ENCODE results near the gene EXOC1L. TPM values are rescaled to one million over a fixed set of nuclear protein-coding genes. Genes with fewer than 3 reads are reported as not detected.

EXOC1L gene
- total RNA-seq, result not detected in 2 replicates

DNA sequence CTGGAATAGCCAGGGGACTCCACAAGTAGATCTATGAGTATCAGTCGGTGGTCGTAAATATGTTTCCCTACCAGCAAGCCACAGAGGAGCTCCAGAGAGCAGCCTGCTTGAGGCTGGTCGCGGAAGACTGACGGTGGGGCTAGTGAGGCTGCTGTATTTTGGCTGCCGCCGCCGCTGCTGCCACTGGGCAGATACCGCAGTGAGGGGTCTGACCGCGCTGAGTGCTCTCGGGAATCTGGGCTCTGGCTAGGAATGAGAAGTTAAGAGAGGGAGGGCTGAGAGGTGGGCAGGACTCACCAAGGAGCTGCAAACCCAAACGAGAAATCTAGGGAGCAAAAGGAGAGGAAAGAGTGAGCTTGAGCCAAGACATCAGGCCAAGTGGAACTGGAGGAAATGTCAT, at the start of gene EXOC1L:
EXOC1L (plus strand) TSS at position 157 of the 400 bp plus-strand sequence; CDS start at position 394, 237 bp downstream.
- H3K27me3 Mint-ChIP-seq, result peaks cover 15% of the 10 kb centered on the region
- H3K36me3 Mint-ChIP-seq (ENCODE audit: low read depth), result no peaks in the 10 kb centered on the region
- no peak for TF ChIP-seq CTCF (IDR thresholded peaks at IDR 0.05)
- no peak within 1 kb of the TSS for H3K27ac Mint-ChIP-seq
- H3K4me1 Mint-ChIP-seq, result peaks cover 3% of the 10 kb centered on the region
- intact Hi-C loops (cut with micrococcal nuclease), result no loop called here
- ATAC-seq (ENCODE audit: low read depth), result no peak
- POLR2A ChIA-PET, result no interaction called here
- no peak within 1 kb of the TSS for H3K4me3 Mint-ChIP-seq
- no peak for DNase-seq
- CTCF ChIA-PET, result no interaction called here
- H3K9me3 Mint-ChIP-seq, result peaks cover 3% of the 10 kb centered on the region

- no peaks in the 10 kb centered on the region for H3K4me1 Mint-ChIP-seq
- CTCF ChIA-PET, result no interaction called here
- H3K9me3 Mint-ChIP-seq, result no peaks in the 10 kb centered on the region
- no peak for DNase-seq
- no peak for ATAC-seq (ENCODE audit: low read depth)
- no peaks in the 10 kb centered on the region for H3K36me3 Mint-ChIP-seq (ENCODE audit: low read depth)
- POLR2A ChIA-PET, result no interaction called here
- no peak overlapping the region for H3K27ac Mint-ChIP-seq
- intact Hi-C loops (cut with micrococcal nuclease), result no loop called here
- peaks cover 17% of the 10 kb centered on the region for H3K27me3 Mint-ChIP-seq
- TF ChIP-seq CTCF (IDR thresholded peaks at IDR 0.05), result no peak
- no peak overlapping the region for H3K4me3 Mint-ChIP-seq
These were observed 48.9 kb upstream of the EXOC1L start for GRCh38 chr4:55770662-55771061.

GRCh38 chr4:55781341-55781740, 38.2 kb upstream of the EXOC1L start:
- intact Hi-C loops (cut with micrococcal nuclease), result no loop called here
- ATAC-seq (ENCODE audit: low read depth) (no peak), DNase-seq (no peak)
- peaks cover 5% of the 10 kb centered on the region for H3K27me3 Mint-ChIP-seq
- H3K4me3 Mint-ChIP-seq, result no peak overlapping the region
- H3K36me3 Mint-ChIP-seq (ENCODE audit: low read depth), result no peaks in the 10 kb centered on the region
- ChIA-PET CTCF (no interaction called here), POLR2A (no interaction called here)
- no peak overlapping the region for H3K27ac Mint-ChIP-seq
- no peaks in the 10 kb centered on the region for H3K4me1 Mint-ChIP-seq
- no peak for TF ChIP-seq CTCF (IDR thresholded peaks at IDR 0.05)
- H3K9me3 Mint-ChIP-seq, result peaks cover 9% of the 10 kb centered on the region

DNA sequence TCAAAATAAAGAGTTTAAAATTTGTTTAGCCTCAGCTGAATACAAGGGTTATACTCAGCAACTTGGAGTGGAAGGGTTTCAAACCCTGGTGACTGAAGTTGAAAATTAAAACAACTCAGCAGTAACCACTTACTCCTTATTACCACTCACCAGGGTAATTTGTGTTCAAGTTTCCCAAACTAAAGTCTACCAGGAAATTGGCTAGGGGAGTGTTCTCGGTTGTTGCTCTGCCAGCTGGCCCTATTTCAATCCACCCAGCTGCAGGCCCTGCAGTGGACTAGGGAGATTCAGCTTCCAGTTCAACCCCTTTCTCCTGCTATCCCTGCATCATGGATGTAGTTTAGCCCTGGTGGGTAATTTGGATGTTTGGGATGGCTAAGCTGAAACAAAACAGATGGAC, 37.8 kb upstream of the EXOC1L start:
- Mint-ChIP-seq H3K9me3 (peaks cover 7% of the 10 kb centered on the region), H3K27me3 (peaks cover 8% of the 10 kb centered on the region), H3K36me3 (ENCODE audit: low read depth) (no peaks in the 10 kb centered on the region), H3K27ac (no peak overlapping the region), H3K4me1 (no peaks in the 10 kb centered on the region), H3K4me3 (no peak overlapping the region)
- CTCF ChIA-PET, result no interaction called here
- ATAC-seq (ENCODE audit: low read depth) (no peak), DNase-seq (no peak)
- intact Hi-C loops (cut with micrococcal nuclease), result no loop called here
- no peak for TF ChIP-seq CTCF (IDR thresholded peaks at IDR 0.05)
- POLR2A ChIA-PET, result no interaction called here

GRCh38 chr4:55783584-55783983, 36.0 kb upstream of the EXOC1L start:
- CTCF ChIA-PET, result no interaction called here
- ATAC-seq (ENCODE audit: low read depth), result no peak
- H3K4me3 Mint-ChIP-seq, result no peak overlapping the region

More at GRCh38 chr4:55783584-55783983, 36.0 kb upstream of the EXOC1L start:
- Mint-ChIP-seq H3K4me1 (no peaks in the 10 kb centered on the region), H3K9me3 (peaks cover 7% of the 10 kb centered on the region), H3K36me3 (ENCODE audit: low read depth) (no peaks in the 10 kb centered on the region), H3K27ac (no peak overlapping the region), H3K27me3 (peaks cover 6% of the 10 kb centered on the region)
- no peak for TF ChIP-seq CTCF (IDR thresholded peaks at IDR 0.05)
- no peak for DNase-seq
- intact Hi-C loops (cut with micrococcal nuclease), result no loop called here
- POLR2A ChIA-PET, result no interaction called here
